OCI-LY7 (cell line): ENCODE results near the gene YIPF1. TPM values are rescaled to one million over a fixed set of nuclear protein-coding genes. Genes with fewer than 3 reads are reported as not detected.
"Not testable (repeated sequence)": the region's sequence is repeated elsewhere in the genome, so short reads cannot be mapped to it uniquely, and the experiment has no call there.

ENCODE experiments used
- BruUV-seq: library from RNA; stranded (reverse); fragments of 400-500 nt; replicated peaks from 2 replicates; lab custom pipeline; 2021; lab: Mats Ljungman, UMichigan
- CTCF ChIA-PET: fragments of 300-600 bp; sonication (Branson Sonifier 250); formaldehyde crosslinking; loops from one replicate; lab custom pipeline; 2022; ENCODE audit warnings: antibody characterized with exemption; ENCODE audit not compliant: unreplicated experiment; lab: Charles Lee
- POLR2A ChIA-PET: fragments of 300-600 bp; sonication (Branson Sonifier 250); formaldehyde crosslinking; loops from one replicate; lab custom pipeline; 2022; ENCODE audit warnings: antibody characterized with exemption; lab: Charles Lee
- DNase-seq: peaks from one replicate; pipeline ENCODE4 v3.0.0-alpha.2; 2015; ENCODE audit warnings: low spot score
- H2AFZ ChIP-seq: fragments of 200-600 bp; sonication (generic), shearing (Covaris generic); 2 replicates; pipeline ENCODE4 v1.6.1; 2014; ENCODE audit warnings: mild to moderate bottlenecking, antibody characterized with exemption, low read length, moderate library complexity
- H3K27ac ChIP-seq: fragments of 200-600 bp; sonication (generic); 2 replicates; pipeline ENCODE4 v1.5.1; 2014; ENCODE audit warnings: mixed run types, low read depth, mild to moderate bottlenecking, moderate library complexity, low read length, inconsistent platforms; ENCODE audit not compliant: poor library complexity, severe bottlenecking
- H3K36me3 ChIP-seq: fragments of 200-600 bp; sonication (generic); 2 replicates; pipeline ENCODE4 v1.6.1; 2014; ENCODE audit warnings: mild to moderate bottlenecking, antibody characterized with exemption, low read length, moderate library complexity, mixed read lengths; ENCODE audit not compliant: insufficient read depth
- H3K4me1 ChIP-seq: fragments of 200-600 bp; sonication (generic); 2 replicates; pipeline ENCODE4 v1.5.1; 2014; ENCODE audit warnings: mild to moderate bottlenecking, low read length; ENCODE audit not compliant: insufficient read depth, poor library complexity, severe bottlenecking
- H3K4me2 ChIP-seq: fragments of 200-600 bp; sonication (generic); 2 replicates; pipeline ENCODE4 v1.6.1; 2014; ENCODE audit warnings: mild to moderate bottlenecking, low read length
- H3K4me3 ChIP-seq: fragments of 200-600 bp; sonication (generic); 2 replicates; pipeline ENCODE4 v1.5.1; 2014; ENCODE audit warnings: mild to moderate bottlenecking, low read depth, low read length; ENCODE audit not compliant: poor library complexity, severe bottlenecking
- H3K79me2 ChIP-seq: fragments of 200-600 bp; sonication (generic); 2 replicates; pipeline ENCODE4 v1.6.1; 2016; ENCODE audit warnings: low read depth, mild to moderate bottlenecking, low read length, moderate library complexity, mixed read lengths; ENCODE audit not compliant: insufficient read depth
- H3K9me2 ChIP-seq: fragments of 200-600 bp; sonication (generic); 2 replicates; pipeline ENCODE4 v1.6.1; 2016; ENCODE audit warnings: mild to moderate bottlenecking, low read length, mixed read lengths; ENCODE audit not compliant: insufficient read depth
- H3K9me3 ChIP-seq: fragments of 200-600 bp; sonication (generic); 2 replicates; pipeline ENCODE4 v1.6.1; 2014; ENCODE audit warnings: mild to moderate bottlenecking, mixed run types, low read length, mixed read lengths
- H4K20me1 ChIP-seq: fragments of 200-600 bp; sonication (generic); 2 replicates; pipeline ENCODE4 v1.6.1; 2014; ENCODE audit warnings: mild to moderate bottlenecking, antibody characterized with exemption, low read length, moderate library complexity, mixed read lengths; ENCODE audit not compliant: insufficient read depth
- EZH2phosphoT487 ChIP-seq: fragments of 200-600 bp; sonication (generic); IDR thresholded peaks from 2 replicates; pipeline ENCODE4 v1.6.1; 2018; ENCODE audit warnings: low read depth, borderline replicate concordance, mild to moderate bottlenecking, mixed run types, antibody characterized with exemption, low read length, moderate library complexity, mixed read lengths
- intact Hi-C: fragments of 100-400 bp; cut with micrococcal nuclease; formaldehyde crosslinking; loops from one replicate; pipeline ENCODE4 v1.10.0; 2022; ENCODE audit not compliant: unreplicated experiment
- total RNA-seq, 2 experiments: library from RNA; depleted of rRNA in 1 of 2; stranded (reverse); fragments of >200 nt in 1 of 2; shearing (Covaris generic) in 1 of 2; gene quantifications; 2 replicates each; pipeline ENCODE4 v1.2.3, GENCODE V29; 2014 to 2022
- TF ChIP-seq, protein P1 (sequence below): fragments of 200-600 bp; sonication (generic); conservative IDR thresholded peaks from 2 replicates; pipeline ENCODE4 v1.5.1; 2014; ENCODE audit warnings: mild to moderate bottlenecking, antibody characterized with exemption, low read length, moderate library complexity, mixed read lengths

YIPF1 gene
- total RNA-seq, 2 experiments from 2014 or later, result 15.0 to 16.7 TPM

DNA sequence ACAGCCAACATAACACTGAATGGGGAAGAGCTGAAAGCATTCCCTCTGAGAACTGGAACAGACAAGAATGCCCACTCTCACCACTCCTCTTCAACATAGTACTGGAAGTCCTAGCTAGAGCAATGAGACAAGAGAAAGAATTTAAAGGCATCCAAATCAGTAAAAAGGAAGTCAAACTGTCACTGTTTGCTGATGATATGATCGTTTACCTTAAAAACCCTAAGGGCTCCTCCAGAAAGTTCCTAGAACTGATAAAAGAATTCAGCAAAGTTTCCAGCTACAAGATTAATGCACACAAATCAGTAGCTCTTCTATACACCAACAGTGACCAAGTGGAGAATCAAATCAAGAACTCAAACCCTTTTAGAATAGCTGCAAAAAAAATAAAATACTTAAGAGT is 74.1 kb downstream of the YIPF1 start:
- POLR2A ChIA-PET, result interaction anchor here (0.6 kb wide), 1 partner anchor 56 kb away, joined by 3 read pairs; no protein-coding TSS in a partner anchor
- H3K4me2 ChIP-seq, H4K20me1 ChIP-seq, CTCF ChIA-PET, H3K4me1 ChIP-seq, H3K9me2 ChIP-seq, DNase-seq, H3K27ac ChIP-seq, H3K4me3 ChIP-seq, H3K9me3 ChIP-seq, H2AFZ ChIP-seq: not testable (repeated sequence)
- peaks cover 98% of the 10 kb centered on the region for H3K36me3 ChIP-seq
- BruUV-seq, result TSS peak; percentile 28
- H3K79me2 ChIP-seq, result peaks cover 83% of the 10 kb centered on the region
- intact Hi-C loops, result loop anchor here (5.0 kb wide), 1 partner anchor 43 kb away; no protein-coding TSS in a partner anchor

DNA sequence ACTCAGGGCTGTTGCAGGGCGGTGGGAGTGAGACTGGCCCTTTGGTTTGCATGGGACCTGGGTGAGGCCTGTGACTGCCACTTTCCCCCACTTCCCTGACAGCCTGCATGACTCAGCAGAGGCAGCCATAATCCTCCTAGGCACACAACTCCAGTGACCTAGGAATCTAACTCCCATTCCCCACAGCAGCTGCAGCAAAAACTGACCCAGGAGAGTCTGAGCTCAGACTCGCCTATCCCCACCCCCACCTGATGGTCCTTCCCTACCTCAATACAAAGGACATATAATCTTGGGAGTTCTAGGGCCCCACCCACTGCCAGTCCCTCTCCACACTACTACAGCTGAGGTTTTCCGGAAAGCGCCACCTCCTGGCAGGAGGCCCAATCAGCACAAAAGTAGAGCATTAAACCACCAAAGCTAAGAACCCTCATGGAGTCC is 78.2 kb downstream of the YIPF1 start:
- Histone ChIP-seq H2AFZ (no peak overlapping the region), H4K20me1 (peaks cover 20% of the 10 kb centered on the region; the same call in 1 of the 2 replicates), H3K9me2 (no peaks in the 10 kb centered on the region), H3K9me3 (no peaks in the 10 kb centered on the region), H3K4me3 (no peak overlapping the region), H3K79me2 (peaks cover 76% of the 10 kb centered on the region), H3K36me3 (peaks cover 98% of the 10 kb centered on the region), H3K4me2 (no peak overlapping the region), H3K4me1 (no peaks in the 10 kb centered on the region), H3K27ac (no peak overlapping the region)
- no TSS peak for BruUV-seq
- TF ChIP-seq, protein P1, sequence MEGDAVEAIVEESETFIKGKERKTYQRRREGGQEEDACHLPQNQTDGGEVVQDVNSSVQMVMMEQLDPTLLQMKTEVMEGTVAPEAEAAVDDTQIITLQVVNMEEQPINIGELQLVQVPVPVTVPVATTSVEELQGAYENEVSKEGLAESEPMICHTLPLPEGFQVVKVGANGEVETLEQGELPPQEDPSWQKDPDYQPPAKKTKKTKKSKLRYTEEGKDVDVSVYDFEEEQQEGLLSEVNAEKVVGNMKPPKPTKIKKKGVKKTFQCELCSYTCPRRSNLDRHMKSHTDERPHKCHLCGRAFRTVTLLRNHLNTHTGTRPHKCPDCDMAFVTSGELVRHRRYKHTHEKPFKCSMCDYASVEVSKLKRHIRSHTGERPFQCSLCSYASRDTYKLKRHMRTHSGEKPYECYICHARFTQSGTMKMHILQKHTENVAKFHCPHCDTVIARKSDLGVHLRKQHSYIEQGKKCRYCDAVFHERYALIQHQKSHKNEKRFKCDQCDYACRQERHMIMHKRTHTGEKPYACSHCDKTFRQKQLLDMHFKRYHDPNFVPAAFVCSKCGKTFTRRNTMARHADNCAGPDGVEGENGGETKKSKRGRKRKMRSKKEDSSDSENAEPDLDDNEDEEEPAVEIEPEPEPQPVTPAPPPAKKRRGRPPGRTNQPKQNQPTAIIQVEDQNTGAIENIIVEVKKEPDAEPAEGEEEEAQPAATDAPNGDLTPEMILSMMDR, result peak; percentile 66
- TF ChIP-seq EZH2phosphoT487, result no peak
- POLR2A ChIA-PET, result no interaction called here
- intact Hi-C loops, result no loop called here
- CTCF ChIA-PET, result no interaction called here
- DNase-seq, result no peak

DNA sequence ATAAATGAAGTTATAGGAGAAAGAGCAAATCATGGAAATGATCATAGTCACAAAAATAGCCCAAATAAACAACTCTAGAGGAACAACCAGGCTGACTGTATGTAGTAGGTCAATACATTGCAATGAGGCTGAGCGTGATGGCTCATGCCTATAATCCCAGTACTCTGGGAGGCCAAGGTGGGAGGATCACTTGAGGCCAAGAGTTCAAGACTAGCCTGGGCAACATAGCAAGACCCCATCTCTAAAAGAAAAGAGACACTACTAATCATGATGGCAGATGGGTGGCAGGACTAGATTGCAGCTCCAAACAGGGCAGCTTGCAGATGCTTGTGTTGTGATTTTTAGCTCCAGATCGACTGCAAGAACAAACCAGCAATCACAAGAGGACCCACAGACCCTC is 79.1 kb downstream of the YIPF1 start:
- ChIA-PET POLR2A (no interaction called here), CTCF (no interaction called here)
- H3K9me2 ChIP-seq, result no peaks in the 10 kb centered on the region
- peaks cover 98% of the 10 kb centered on the region for H3K36me3 ChIP-seq
- H2AFZ ChIP-seq, result no peak overlapping the region
- no peak overlapping the region for H3K27ac ChIP-seq
- peaks cover 22% of the 10 kb centered on the region; the same call in 1 of the 2 replicates for H4K20me1 ChIP-seq
- no peak for DNase-seq
- intact Hi-C loops, result no loop called here
- BruUV-seq, result no TSS peak
- no peaks in the 10 kb centered on the region for H3K4me1 ChIP-seq
- no peak for TF ChIP-seq EZH2phosphoT487
- TF ChIP-seq, protein P1, result no peak
- H3K79me2 ChIP-seq, result peaks cover 69% of the 10 kb centered on the region
- no peak overlapping the region for H3K4me3 ChIP-seq
- H3K9me3 ChIP-seq, result no peaks in the 10 kb centered on the region
- no peak overlapping the region for H3K4me2 ChIP-seq
